SK-N-SH (cell line): ENCODE measurements around the gene DARS2.

Experiments
- CHD2 ChIP-seq: fragments of 150-350 bp; IDR thresholded peaks from 2 replicates; pipeline ENCODE4 v1.6.1; 2018; ENCODE audit warnings: low read length; ENCODE audit not compliant: partially characterized antibody
- POLR2AphosphoS5 ChIP-seq: IDR thresholded peaks from 2 replicates; pipeline ENCODE4 v1.6.1; 2012; ENCODE audit warnings: low read depth, low read length
- RFX5 ChIP-seq: IDR thresholded peaks from 2 replicates; pipeline ENCODE4 v1.6.1; 2012; ENCODE audit warnings: mild to moderate bottlenecking, improper control_type of control experiment, low read length
- SIN3A ChIP-seq: IDR thresholded peaks from 2 replicates; pipeline ENCODE4 v1.6.1; 2012; ENCODE audit warnings: low read depth, mild to moderate bottlenecking, low read length, moderate library complexity, borderline replicate concordance
- TAF1 ChIP-seq: IDR thresholded peaks from 2 replicates; pipeline ENCODE4 v1.6.1; 2012; ENCODE audit warnings: low read depth, mild to moderate bottlenecking, low read length, moderate library complexity, borderline replicate concordance
- TF ChIP-seq, protein P1 (sequence below): fragments of 200-600 bp; sonication (generic); IDR thresholded peaks from 2 replicates; pipeline ENCODE4 v1.6.1; 2017; ENCODE audit warnings: antibody characterized with exemption, mild to moderate bottlenecking, moderate library complexity
- TF ChIP-seq, protein P2 (sequence below): IDR thresholded peaks from 2 replicates; pipeline ENCODE4 v1.4.0; 2012; ENCODE audit warnings: low read depth, borderline replicate concordance
- TF ChIP-seq, protein P3 (sequence below): IDR thresholded peaks from 2 replicates; pipeline ENCODE4 v1.6.1; 2012; ENCODE audit warnings: mild to moderate bottlenecking, low read depth, low read length, moderate library complexity

DNA sequence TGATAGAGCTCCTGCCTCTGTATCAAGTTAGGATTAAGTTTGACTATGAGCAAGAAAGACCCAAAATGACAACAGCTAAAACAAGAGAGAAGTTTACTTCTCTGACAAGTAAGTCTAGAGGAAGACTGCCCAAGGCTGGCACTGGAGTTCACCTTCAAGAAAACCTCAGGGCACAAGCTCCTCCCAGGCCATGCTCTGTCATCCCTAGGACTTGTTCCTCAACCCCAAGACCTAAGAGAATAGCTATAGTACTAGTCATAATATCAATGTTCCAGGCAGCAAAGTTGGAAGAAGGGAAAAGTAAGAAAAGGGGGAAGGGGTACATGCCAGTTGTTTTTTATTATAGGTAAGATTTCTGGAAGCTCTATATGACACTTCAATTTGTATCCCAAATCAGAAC, 26.4 kb upstream of the DARS2 start:
- TF ChIP-seq, protein P1, sequence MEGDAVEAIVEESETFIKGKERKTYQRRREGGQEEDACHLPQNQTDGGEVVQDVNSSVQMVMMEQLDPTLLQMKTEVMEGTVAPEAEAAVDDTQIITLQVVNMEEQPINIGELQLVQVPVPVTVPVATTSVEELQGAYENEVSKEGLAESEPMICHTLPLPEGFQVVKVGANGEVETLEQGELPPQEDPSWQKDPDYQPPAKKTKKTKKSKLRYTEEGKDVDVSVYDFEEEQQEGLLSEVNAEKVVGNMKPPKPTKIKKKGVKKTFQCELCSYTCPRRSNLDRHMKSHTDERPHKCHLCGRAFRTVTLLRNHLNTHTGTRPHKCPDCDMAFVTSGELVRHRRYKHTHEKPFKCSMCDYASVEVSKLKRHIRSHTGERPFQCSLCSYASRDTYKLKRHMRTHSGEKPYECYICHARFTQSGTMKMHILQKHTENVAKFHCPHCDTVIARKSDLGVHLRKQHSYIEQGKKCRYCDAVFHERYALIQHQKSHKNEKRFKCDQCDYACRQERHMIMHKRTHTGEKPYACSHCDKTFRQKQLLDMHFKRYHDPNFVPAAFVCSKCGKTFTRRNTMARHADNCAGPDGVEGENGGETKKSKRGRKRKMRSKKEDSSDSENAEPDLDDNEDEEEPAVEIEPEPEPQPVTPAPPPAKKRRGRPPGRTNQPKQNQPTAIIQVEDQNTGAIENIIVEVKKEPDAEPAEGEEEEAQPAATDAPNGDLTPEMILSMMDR, result no peak
- TF ChIP-seq, protein P2, sequence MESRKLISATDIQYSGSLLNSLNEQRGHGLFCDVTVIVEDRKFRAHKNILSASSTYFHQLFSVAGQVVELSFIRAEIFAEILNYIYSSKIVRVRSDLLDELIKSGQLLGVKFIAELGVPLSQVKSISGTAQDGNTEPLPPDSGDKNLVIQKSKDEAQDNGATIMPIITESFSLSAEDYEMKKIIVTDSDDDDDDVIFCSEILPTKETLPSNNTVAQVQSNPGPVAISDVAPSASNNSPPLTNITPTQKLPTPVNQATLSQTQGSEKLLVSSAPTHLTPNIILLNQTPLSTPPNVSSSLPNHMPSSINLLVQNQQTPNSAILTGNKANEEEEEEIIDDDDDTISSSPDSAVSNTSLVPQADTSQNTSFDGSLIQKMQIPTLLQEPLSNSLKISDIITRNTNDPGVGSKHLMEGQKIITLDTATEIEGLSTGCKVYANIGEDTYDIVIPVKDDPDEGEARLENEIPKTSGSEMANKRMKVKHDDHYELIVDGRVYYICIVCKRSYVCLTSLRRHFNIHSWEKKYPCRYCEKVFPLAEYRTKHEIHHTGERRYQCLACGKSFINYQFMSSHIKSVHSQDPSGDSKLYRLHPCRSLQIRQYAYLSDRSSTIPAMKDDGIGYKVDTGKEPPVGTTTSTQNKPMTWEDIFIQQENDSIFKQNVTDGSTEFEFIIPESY, result no peak
- no peak for TF ChIP-seq SIN3A
- no peak for TF ChIP-seq RFX5
- no peak for TF ChIP-seq CHD2
- TF ChIP-seq POLR2AphosphoS5, result no peak
- TF ChIP-seq TAF1, result no peak
- TF ChIP-seq, protein P3, sequence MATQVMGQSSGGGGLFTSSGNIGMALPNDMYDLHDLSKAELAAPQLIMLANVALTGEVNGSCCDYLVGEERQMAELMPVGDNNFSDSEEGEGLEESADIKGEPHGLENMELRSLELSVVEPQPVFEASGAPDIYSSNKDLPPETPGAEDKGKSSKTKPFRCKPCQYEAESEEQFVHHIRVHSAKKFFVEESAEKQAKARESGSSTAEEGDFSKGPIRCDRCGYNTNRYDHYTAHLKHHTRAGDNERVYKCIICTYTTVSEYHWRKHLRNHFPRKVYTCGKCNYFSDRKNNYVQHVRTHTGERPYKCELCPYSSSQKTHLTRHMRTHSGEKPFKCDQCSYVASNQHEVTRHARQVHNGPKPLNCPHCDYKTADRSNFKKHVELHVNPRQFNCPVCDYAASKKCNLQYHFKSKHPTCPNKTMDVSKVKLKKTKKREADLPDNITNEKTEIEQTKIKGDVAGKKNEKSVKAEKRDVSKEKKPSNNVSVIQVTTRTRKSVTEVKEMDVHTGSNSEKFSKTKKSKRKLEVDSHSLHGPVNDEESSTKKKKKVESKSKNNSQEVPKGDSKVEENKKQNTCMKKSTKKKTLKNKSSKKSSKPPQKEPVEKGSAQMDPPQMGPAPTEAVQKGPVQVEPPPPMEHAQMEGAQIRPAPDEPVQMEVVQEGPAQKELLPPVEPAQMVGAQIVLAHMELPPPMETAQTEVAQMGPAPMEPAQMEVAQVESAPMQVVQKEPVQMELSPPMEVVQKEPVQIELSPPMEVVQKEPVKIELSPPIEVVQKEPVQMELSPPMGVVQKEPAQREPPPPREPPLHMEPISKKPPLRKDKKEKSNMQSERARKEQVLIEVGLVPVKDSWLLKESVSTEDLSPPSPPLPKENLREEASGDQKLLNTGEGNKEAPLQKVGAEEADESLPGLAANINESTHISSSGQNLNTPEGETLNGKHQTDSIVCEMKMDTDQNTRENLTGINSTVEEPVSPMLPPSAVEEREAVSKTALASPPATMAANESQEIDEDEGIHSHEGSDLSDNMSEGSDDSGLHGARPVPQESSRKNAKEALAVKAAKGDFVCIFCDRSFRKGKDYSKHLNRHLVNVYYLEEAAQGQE, result no peak
